ENCODE results near the gene CTRL. TPM values are rescaled to one million over a fixed set of nuclear protein-coding genes. Genes with fewer than 3 reads are reported as not detected.
A peak's percentile ranks its signal among the peaks of the same experiment; 100 is the strongest.

The CTRL gene
- total RNA-seq, 1 donor from 2014 or later = 1.2 TPM

- Histone ChIP-seq H3K4me1 (ENCODE audit: insufficient read depth, low read length) (no peaks in the 10 kb centered on the region), H3K36me3 (ENCODE audit: insufficient read depth, low read length) (peaks cover 3% of the 10 kb centered on the region), H2AFZ (ENCODE audit: low read depth, low read length) (no peak overlapping the region), H3K27me3 (ENCODE audit: insufficient read depth, low read length) (no peaks in the 10 kb centered on the region), H3K9me3 (ENCODE audit: insufficient read depth, low read depth, low read length) (no peaks in the 10 kb centered on the region), H3K4me2 (ENCODE audit: low read length) (no peak overlapping the region), H3K9ac (ENCODE audit: low read length) (no peak overlapping the region), H3K79me2 (ENCODE audit: insufficient read depth, low read length) (peaks cover 3% of the 10 kb centered on the region), H4K20me1 (ENCODE audit: insufficient read depth, low read length) (peaks cover 49% of the 10 kb centered on the region), H3K27ac (ENCODE audit: low read depth, low read length) (no peak overlapping the region), H3K4me3 (ENCODE audit: insufficient read depth, low read depth, low read length) (no peak overlapping the region)
- DNase-seq (ENCODE audit: low read depth) = no peak
- FAIRE-seq = no peak
- TF ChIP-seq CTCF (IDR thresholded peaks at IDR 0.05; ENCODE audit: insufficient read depth, low read depth, low read length) (peak; percentile 63), EZH2 (IDR thresholded peaks at IDR 0.05; ENCODE audit: insufficient read depth, low read length) (no peak)
- Mint-ChIP-seq H3K27me3 (ENCODE audit: low read depth, unreplicated experiment) (no peaks in the 10 kb centered on the region), H3K4me1 (ENCODE audit: low read depth, unreplicated experiment) (no peaks in the 10 kb centered on the region), H3K36me3 (ENCODE audit: low read depth, unreplicated experiment) (peaks cover 20% of the 10 kb centered on the region), H3K27ac (ENCODE audit: unreplicated experiment) (no peak overlapping the region), H3K9me3 (ENCODE audit: unreplicated experiment) (no peaks in the 10 kb centered on the region), H3K4me3 (ENCODE audit: unreplicated experiment) (no peak overlapping the region)
These were observed 2.9 kb downstream of the CTRL start for GRCh38 chr16:67928561-67929364.

DNA sequence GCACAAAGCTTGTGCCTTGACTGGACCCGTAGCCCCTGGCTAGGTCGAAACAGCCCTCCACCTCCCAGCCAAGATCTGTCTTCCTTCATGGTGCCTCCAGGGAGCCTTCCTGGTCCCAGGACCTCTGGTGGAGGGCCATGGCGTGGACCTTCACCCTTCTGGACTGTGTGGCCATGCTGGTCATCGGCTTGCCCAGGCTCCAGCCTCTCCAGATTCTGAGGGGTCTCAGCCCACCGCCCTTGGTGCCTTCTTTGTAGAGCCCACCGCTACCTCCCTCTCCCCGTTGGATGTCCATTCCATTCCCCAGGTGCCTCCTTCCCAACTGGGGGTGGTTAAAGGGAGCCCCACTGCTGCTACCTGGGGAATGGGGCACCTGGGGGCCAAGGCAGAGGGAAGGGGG is 3.5 kb downstream of the CTRL start:
- H3K27ac Mint-ChIP-seq (ENCODE audit: unreplicated experiment) = no peak overlapping the region

More for the DNA sequence above, 3.5 kb downstream of the CTRL start:
- H3K4me1 ChIP-seq (ENCODE audit: insufficient read depth, low read length) = no peaks in the 10 kb centered on the region
- no peaks in the 10 kb centered on the region for H3K9me3 ChIP-seq (ENCODE audit: insufficient read depth, low read depth, low read length)
- peaks cover 55% of the 10 kb centered on the region for H4K20me1 ChIP-seq (ENCODE audit: insufficient read depth, low read length)
- DNase-seq (ENCODE audit: low read depth) (no peak), FAIRE-seq (no peak)
- no peak overlapping the region for H3K27ac ChIP-seq (ENCODE audit: low read depth, low read length)
- Mint-ChIP-seq H3K27me3 (ENCODE audit: low read depth, unreplicated experiment) (no peaks in the 10 kb centered on the region), H3K9me3 (ENCODE audit: unreplicated experiment) (no peaks in the 10 kb centered on the region), H3K36me3 (ENCODE audit: low read depth, unreplicated experiment) (peaks cover 17% of the 10 kb centered on the region), H3K4me3 (ENCODE audit: unreplicated experiment) (peak overlapping the region; percentile 57), H3K4me1 (ENCODE audit: low read depth, unreplicated experiment) (no peaks in the 10 kb centered on the region)
- H3K9ac ChIP-seq (ENCODE audit: low read length) = no peak overlapping the region
- H3K36me3 ChIP-seq (ENCODE audit: insufficient read depth, low read length) = peaks cover 3% of the 10 kb centered on the region
- H3K4me3 ChIP-seq (ENCODE audit: insufficient read depth, low read depth, low read length) = no peak overlapping the region
- H3K79me2 ChIP-seq (ENCODE audit: insufficient read depth, low read length) = peaks cover 4% of the 10 kb centered on the region
- no peak overlapping the region for H2AFZ ChIP-seq (ENCODE audit: low read depth, low read length)
- TF ChIP-seq CTCF (IDR thresholded peaks at IDR 0.05; ENCODE audit: insufficient read depth, low read depth, low read length) (no peak), EZH2 (IDR thresholded peaks at IDR 0.05; ENCODE audit: insufficient read depth, low read length) (no peak)
- H3K4me2 ChIP-seq (ENCODE audit: low read length) = no peak overlapping the region
- H3K27me3 ChIP-seq (ENCODE audit: insufficient read depth, low read length) = no peaks in the 10 kb centered on the region

Data from astrocyte (in vitro differentiated cells and primary cell).